Head of caudate nucleus (tissue), 42 donors: Measurements from ENCODE around the gene SLC43A3.
"Not testable (repeated sequence)": the region's sequence is repeated elsewhere in the genome, so short reads cannot be mapped to it uniquely, and the experiment has no call there.

Source experiments
- DNase-seq, 42 donors: peaks; one replicate each; pipeline versions ENCODE4 v3.0.0 to v3.0.0-alpha.2; 2020 to 2021; ENCODE audit warnings: mixed read lengths in 7 of 42
- intact Hi-C: fragments of 100-400 bp; cut with DNase I; formaldehyde crosslinking; loops from one replicate; pipeline ENCODE4 v1.15.0; 2022

The SLC43A3 gene

GRCh38 chr11:57414612-57415212 lies 12.2 kb downstream of the SLC43A3 start:
- DNase-seq, result no peak
- intact Hi-C loops, result no loop called here

- intact Hi-C loops, result no loop called here
- DNase-seq, result no peak
Measured at GRCh38 chr11:57413681-57414080, 13.2 kb downstream of the SLC43A3 start.

GRCh38 chr11:57410287-57410686 lies 16.6 kb downstream of the SLC43A3 start:
- DNase-seq, result no peak
- intact Hi-C loops, result no loop called here

- DNase-seq, result no peak
- intact Hi-C loops, result no loop called here
Measured at GRCh38 chr11:57409321-57410100, 17.4 kb downstream of the SLC43A3 start.

DNA sequence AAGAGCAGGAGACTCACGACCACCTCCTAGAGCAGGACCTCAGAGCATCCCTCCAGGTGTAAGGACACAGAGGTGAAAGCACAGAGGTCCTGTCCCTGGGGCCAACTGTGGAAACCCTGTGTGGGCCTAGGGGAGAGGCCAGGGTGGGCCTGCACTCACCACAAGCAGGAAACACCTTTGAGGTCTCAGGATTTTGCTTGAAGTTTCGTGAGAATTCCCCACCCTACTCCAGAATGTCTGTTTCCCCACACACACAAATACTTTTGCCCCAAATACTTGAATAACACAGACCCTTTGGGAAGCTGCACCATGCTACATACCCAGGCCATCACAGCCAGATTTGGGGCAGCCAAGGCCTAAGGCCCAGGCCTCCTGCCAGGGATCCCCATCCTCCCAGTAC lies 18.1 kb downstream of the SLC43A3 start:
- DNase-seq, result no peak
- intact Hi-C loops, result no loop called here

- intact Hi-C loops, result no loop called here
Measured at GRCh38 chr11:57407941-57408475, 18.9 kb downstream of the SLC43A3 start.

DNA sequence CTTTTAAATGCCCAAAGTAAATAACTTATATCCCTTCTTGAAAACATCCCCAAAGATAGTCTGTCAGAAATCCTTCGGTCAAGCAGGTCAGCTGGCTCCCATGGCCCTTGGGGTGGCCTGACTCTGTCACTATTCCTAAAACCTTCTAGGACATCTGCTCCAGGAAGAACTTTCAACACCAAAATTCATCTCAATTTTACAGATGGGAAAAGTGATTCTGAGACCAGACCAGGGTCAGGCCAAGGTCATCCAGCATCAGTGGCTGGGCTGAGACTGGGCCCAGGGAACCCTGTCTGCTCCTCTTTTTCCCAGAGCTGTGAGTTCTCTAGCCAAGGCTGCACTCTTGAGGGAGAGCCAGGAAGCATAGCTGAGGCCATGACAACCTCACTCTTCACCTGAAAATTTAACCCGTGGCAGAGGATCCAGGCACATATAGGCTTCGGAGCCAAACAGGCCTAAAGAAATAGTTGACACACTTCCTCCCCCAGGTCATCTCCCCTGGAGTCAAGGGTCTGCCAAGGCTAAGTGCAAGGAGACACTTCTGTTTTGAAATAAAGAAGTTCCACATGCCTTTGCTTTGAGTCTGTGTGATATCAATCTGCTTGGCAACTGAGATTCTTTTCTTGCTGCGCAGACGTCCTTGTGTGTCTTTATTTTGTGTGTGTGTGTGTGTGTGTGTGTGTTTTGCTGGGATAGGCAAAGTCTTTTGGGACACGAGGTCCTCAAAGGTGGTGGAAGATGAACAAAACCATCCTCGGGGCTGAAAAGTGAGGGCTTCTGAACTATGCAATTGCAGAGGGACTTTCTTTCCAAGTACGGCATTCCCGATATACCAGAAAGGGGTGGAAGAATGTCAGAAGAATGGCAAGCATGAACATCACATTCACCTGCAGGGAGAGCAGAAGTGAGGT lies 19.7 kb downstream of the SLC43A3 start:
- DNase-seq, result no peak
- intact Hi-C loops, result no loop called here

More at GRCh38 chr11:57407941-57408475, 18.9 kb downstream of the SLC43A3 start:
- DNase-seq, result no peak

GRCh38 chr11:57406337-57406904 lies 20.5 kb downstream of the SLC43A3 start:
- intact Hi-C loops, result no loop called here
- DNase-seq, result no peak

DNA sequence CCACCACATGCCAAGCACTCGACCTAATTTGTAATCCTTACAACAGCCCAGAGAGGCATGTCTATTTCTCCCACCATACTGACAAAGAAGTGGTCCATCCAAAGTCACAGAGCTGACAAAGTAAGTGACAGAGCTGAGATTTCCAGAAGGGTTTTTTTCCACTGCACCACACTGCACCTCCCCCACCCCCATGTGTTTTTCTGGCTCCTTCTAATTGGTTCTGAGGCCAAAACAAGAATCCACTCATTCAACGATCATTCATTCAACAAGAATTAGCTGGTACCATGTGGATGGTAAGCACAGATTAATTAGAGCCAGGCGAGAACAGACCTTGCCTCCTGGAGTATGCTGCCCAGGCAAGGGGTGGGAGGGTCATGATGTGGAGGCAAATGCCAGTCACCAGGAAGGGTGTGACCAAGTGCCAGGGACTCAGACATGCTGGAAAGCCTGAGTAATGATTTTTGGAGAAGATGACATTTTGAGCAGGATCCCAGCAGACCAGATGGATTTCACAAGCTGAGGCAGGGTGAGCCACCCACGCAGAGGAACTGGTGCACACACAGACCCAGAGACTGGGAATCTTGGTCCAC lies 21.6 kb downstream of the SLC43A3 start:
- no peak for DNase-seq
- intact Hi-C loops, result no loop called here

GRCh38 chr11:57403802-57404147 lies 23.1 kb downstream of the SLC43A3 start:
- intact Hi-C loops, result no loop called here
- DNase-seq, result no peak

DNA sequence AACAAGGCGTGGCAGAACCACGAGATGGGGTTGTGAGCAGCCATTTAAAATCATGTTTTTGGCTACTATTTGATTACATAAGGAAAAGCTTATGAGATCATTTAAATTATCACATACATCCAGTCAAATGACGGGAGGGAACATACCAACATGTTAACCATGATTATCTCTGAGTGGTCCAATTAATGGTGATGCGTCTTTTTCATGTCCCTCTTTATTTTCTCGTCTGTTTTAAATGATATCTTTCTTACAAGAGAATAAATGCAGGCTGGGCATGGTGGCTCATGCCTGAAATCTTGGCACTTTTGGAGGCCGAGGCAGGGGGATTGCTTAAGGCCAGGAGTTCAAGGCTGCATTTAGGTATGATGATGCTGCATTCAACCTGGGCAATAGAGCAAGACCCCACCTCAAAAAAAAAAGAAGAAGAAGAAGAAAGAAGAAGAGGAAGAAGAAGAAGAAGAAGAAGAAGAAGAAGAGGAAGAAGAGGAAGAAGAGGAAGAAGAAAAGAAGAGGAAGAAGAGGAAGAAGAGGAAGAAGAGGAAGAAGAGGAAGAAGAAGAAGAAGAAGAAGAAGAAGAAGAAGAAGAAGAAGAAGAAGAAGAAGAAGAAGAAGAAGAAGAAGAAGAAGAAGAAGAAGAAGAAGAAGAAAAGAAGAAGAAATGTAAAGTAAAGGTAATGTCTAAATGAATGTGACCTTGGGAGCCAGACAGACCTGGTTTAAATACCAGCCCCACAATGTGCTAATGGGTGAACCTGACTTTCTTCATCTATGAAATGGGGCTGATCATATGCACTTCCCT lies 23.7 kb downstream of the SLC43A3 start:
- DNase-seq, intact Hi-C loops: not testable (repeated sequence)

GRCh38 chr11:57402188-57403002 lies 24.5 kb downstream of the SLC43A3 start:
- intact Hi-C loops, result no loop called here
- DNase-seq, result no peak

GRCh38 chr11:57399972-57400578 lies 26.8 kb downstream of the SLC43A3 start:
- DNase-seq, result no peak
- intact Hi-C loops, result no loop called here

- no peak for DNase-seq
- intact Hi-C loops, result no loop called here
Measured at GRCh38 chr11:57399221-57399620, 27.7 kb downstream of the SLC43A3 start.

DNA sequence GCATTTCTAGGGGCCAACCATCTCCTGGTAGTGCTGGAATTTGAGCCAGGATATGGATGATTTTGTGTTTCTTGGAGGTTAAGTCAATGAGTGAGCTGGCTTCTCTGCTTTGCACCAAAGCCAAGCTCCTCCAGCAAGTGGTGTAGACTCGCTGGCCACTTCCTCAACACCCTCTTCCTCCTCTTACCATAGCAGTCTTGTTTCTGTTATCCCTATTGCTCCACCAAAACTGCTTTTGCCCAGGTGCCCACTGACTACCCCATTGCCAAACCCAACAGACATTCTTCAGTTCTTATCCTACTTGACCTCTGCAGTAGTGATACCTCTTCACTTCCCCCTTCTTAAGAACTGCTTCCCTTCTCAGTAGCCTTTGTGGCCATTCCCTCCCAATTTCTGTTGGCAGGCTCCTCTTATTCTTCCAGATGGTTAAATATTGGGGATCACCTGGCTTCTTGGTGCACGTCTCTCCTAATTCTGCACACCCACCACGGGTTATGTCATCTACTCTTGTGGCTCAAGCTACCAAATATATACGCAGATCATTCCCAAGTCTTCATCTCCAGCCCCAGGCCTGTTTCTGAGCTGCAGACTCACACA lies 29.4 kb downstream of the SLC43A3 start:
- no peak for DNase-seq
- intact Hi-C loops, result no loop called here

- DNase-seq, result no peak
- intact Hi-C loops, result no loop called here
Measured at GRCh38 chr11:57396744-57397143, 30.2 kb downstream of the SLC43A3 start.
